K562 (cell line): ENCODE data around the gene MTFR2. TPM values are rescaled to one million over a fixed set of nuclear protein-coding genes. Genes with fewer than 3 reads are reported as not detected.

ENCODE experiments used
- BRF1 ChIP-seq: IDR thresholded peaks from 3 replicates; pipeline ENCODE4 v1.6.1; 2011; ENCODE audit warnings: borderline replicate concordance, mild to moderate bottlenecking; ENCODE audit not compliant: insufficient read length; ENCODE audit errors: extremely low read depth
- EZH2 ChIP-seq: IDR thresholded peaks from 2 replicates; pipeline ENCODE4 v1.6.1; 2012; ENCODE audit warnings: low read depth, mild to moderate bottlenecking, inconsistent platforms, low read length, borderline replicate concordance
- FIP1L1 ChIP-seq: fragments of 200-400 bp; formaldehyde crosslinking; IDR thresholded peaks from 2 replicates; pipeline ENCODE4 v1.6.1; 2018; ENCODE audit warnings: mild to moderate bottlenecking, low read depth, low read length; ENCODE audit not compliant: poor library complexity, severe bottlenecking
- FOXA3 ChIP-seq, 2 experiments: fragments of 450-650 bp in 1 of 2; sonication (generic) in 1 of 2; formaldehyde crosslinking; IDR thresholded peaks in 1 of 2; conservative IDR thresholded peaks in 1 of 2; 2 replicates each; pipeline versions ENCODE4 v1.4.0 to v1.8.0; 2020 to 2022; ENCODE audit warnings: mild to moderate bottlenecking in 2 of 2, missing genetic modification reagents in 1 of 2
- HNRNPK ChIP-seq: fragments of 200-400 bp; formaldehyde crosslinking; IDR thresholded peaks from one replicate; pipeline ENCODE4 v1.6.1; 2018; ENCODE audit warnings: mild to moderate bottlenecking, low read depth, low read length; ENCODE audit not compliant: poor library complexity, severe bottlenecking
- KLF1 ChIP-seq: fragments of 450-650 bp; IDR thresholded peaks from 2 replicates; pipeline ENCODE4 v1.6.1; 2016; ENCODE audit warnings: missing genetic modification characterization, missing compliant biosample characterization
- SIN3A ChIP-seq, 2 experiments: fragments of 150-350 bp in 1 of 2; IDR thresholded peaks; 2 replicates each; pipeline ENCODE4 v1.6.1; 2011 to 2016; ENCODE audit warnings: borderline replicate concordance in 2 of 2, low read depth in 2 of 2, low read length in 2 of 2, mild to moderate bottlenecking in 2 of 2, moderate library complexity in 2 of 2; ENCODE audit not compliant: control insufficient read depth in 1 of 2
- SIX5 ChIP-seq, 2 experiments: IDR thresholded peaks; 2 replicates each; pipeline ENCODE4 v1.6.1; 2011; ENCODE audit warnings: low read length in 2 of 2, borderline replicate concordance in 1 of 2, low read depth in 1 of 2, mild to moderate bottlenecking in 1 of 2, moderate library complexity in 1 of 2; ENCODE audit not compliant: insufficient read depth in 1 of 2
- SMARCB1 ChIP-seq: IDR thresholded peaks from 2 replicates; pipeline ENCODE4 v1.6.1; 2011; ENCODE audit warnings: improper control_type of control experiment, low read depth; ENCODE audit not compliant: insufficient read length
- YBX1 ChIP-seq: fragments of 450-650 bp; IDR thresholded peaks from 2 replicates; pipeline ENCODE4 v1.7.1; 2016; ENCODE audit warnings: mild to moderate bottlenecking
- ZNF324 ChIP-seq: fragments of 250-450 bp; sonication (Bioruptor Pico); IDR thresholded peaks from 2 replicates; pipeline ENCODE4 v1.4.0; 2020; ENCODE audit warnings: mild to moderate bottlenecking
- ZNF583 ChIP-seq: fragments of 250-450 bp; sonication (Bioruptor Pico); IDR thresholded peaks from 2 replicates; pipeline ENCODE4 v1.4.0; 2020
- polyA plus RNA-seq, 8 experiments: library from polyadenylated mRNA; depleted of rRNA in 4 of 8; stranded (reverse) in 5 of 8; unstranded in 3 of 8; fragments of >200 nt; fragmentation: Nextera tagmentation in 2 of 8; fragmentation: Illumina TruSeq in 1 of 8; extraction: Ambion mirVana in 2 of 8; extraction: Trizol in 1 of 8; gene quantifications; 2 replicates each; pipeline versions ENCODE4 v1.2.1 to v1.2.3, GENCODE V29; 2011 to 2014; ENCODE audit warnings: inconsistent platforms in 1 of 8, missing spikeins in 1 of 8
- total RNA-seq, 7 experiments: library from RNA; depleted of rRNA in 6 of 7; stranded (reverse); fragments of >200 nt in 6 of 7; fragmentation: Illumina TruSeq in 2 of 7; extraction: Trizol in 2 of 7; gene quantifications; 2 replicates each; pipeline versions ENCODE4 v1.2.1 to v1.2.3, GENCODE V29; 2011 to 2021; ENCODE audit warnings: low replicate concordance in 1 of 7
- TF ChIP-seq, protein P1 (sequence below), 2 experiments: fragments of 450-650 bp; IDR thresholded peaks; 2 replicates each; pipeline ENCODE4 v1.6.1; 2016; ENCODE audit warnings: mild to moderate bottlenecking in 2 of 2, borderline replicate concordance in 1 of 2, low read depth in 1 of 2, moderate library complexity in 1 of 2
- TF ChIP-seq, protein P2 (sequence below), 2 experiments: fragments of 450-650 bp; IDR thresholded peaks; 2 replicates each; pipeline ENCODE4 v1.6.1; 2016
- TF ChIP-seq, protein P3 (sequence below): fragments of 250-450 bp; sonication (Bioruptor Pico); IDR thresholded peaks from 2 replicates; pipeline ENCODE4 v1.5.0; 2021

Gene MTFR2
- total and polyA plus RNA-seq, 9 of the 15 experiments (the other 6 are each of a cell fraction or from before 2014, with no cell fraction given) = 10.1 to 63.3 (median 45.9) TPM

DNA sequence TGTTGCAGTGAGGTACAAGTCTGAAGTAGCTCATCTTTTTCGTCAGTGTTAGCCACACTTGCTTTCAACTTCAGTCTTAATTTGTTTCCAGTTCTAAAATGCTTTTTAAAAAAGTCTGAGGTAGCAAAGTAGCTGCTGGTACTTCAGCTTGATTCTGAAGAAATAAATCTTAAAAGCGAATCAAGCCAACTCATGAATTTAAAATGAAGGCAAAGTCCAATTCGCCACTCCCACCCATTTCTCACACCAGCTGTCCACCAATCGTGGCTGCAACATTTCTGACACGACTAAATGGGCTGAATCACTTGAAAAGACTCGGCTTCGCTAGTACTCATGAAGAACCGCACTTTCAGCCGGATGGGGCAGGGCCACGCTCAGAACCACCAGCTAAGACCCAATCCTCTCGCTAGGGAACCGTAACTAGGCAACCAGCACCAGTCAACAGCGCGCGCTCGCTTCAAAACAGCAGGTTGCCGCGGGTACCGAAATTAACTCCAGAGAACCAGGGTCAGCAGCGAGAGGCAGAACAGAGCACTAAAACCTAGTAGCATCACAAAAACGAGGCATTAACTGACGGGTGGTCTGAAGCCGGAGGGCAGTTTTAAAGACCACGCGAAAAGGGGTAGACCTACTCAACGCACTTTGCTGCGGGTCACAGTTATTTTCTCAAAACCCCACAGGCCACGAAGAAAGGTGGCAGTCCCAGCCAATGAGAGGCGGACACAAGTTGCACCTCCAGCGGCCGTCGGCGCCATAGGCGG lies 38.6 kb upstream of the MTFR2 start (continued):
- TF ChIP-seq, protein P1, sequence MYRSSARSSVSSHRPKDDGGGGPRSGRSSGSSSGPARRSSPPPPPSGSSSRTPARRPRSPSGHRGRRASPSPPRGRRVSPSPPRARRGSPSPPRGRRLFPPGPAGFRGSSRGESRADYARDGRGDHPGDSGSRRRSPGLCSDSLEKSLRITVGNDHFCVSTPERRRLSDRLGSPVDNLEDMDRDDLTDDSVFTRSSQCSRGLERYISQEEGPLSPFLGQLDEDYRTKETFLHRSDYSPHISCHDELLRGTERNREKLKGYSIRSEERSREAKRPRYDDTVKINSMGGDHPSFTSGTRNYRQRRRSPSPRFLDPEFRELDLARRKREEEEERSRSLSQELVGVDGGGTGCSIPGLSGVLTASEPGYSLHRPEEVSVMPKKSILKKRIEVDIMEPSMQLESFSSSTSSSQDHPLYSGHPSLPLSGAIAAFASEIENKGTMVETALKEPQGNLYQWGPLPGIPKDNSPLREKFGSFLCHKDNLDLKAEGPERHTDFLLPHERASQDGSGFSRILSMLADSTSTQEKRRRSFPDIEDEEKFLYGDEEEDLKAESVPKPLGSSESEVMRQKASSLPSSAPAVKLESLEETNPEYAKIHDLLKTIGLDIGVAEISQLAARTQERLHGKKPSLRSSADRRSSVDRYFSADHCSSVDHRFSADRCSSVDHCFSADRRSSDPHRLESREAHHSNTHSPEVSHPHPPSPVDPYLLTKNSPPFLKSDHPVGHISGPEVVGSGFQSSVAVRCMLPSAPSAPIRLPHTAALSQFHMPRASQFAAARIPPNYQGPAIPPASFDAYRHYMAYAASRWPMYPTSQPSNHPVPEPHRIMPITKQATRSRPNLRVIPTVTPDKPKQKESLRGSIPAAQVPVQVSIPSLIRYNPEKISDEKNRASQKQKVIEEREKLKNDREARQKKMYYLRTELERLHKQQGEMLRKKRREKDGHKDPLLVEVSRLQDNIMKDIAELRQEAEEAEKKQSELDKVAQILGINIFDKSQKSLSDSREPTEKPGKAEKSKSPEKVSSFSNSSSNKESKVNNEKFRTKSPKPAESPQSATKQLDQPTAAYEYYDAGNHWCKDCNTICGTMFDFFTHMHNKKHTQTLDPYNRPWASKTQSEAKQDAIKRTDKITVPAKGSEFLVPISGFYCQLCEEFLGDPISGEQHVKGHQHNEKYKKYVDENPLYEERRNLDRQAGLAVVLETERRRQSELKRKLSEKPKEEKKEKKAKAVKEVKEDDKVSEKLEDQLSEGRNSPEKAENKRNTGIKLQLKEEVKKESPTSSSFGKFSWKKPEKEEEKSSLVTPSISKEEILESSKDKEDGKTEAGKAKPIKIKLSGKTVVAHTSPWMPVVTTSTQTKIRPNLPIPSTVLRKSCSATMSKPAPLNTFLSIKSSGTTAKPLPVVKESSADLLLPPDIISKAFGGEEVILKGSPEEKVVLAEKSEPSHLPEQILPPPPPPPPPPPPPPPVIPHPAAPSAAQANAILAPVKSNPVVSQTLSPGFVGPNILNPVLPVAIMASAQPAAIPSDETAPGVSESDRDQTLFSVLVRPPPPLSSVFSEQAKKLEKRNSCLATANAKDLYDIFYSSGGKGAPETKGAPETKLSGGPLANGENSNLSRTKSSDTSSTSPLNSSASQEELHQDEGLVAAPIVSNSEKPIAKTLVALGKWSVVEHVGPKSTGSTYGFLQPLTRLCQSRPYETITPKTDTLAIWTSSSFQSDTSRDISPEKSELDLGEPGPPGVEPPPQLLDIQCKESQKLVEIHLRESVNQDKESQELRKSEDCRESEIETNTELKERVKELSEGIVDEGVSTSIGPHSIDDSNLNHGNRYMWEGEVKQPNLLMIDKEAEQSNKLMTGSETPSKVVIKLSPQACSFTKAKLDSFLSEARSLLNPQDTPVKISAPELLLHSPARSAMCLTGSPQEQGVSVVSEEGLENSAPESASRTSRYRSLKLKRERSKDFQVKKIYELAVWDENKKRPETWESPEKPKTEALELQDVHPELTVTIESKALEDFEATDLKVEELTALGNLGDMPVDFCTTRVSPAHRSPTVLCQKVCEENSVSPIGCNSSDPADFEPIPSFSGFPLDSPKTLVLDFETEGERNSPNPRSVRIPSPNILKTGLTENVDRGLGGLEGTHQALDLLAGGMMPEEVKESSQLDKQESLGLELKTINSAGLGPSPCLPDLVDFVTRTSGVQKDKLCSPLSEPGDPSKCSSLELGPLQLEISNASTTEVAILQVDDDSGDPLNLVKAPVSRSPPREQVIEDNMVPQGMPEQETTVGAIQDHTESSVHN (IDR thresholded peaks at IDR 0.05; ENCODE audit: borderline replicate concordance in 1 of 2, low read depth in 1 of 2) = no peak
- TF ChIP-seq ZNF583 (no peak), ZNF324 (no peak), YBX1 (no peak), BRF1 (no peak), SIX5 (IDR thresholded peaks at IDR 0.05; ENCODE audit: borderline replicate concordance in 1 of 2, insufficient read depth in 1 of 2, low read depth in 1 of 2, low read length in 2 of 2) (no peak), KLF1 (no peak), FOXA3 (CRISPR knock-in tag; conservative IDR thresholded peaks at IDR 0.05 in 1 of 2, IDR thresholded peaks at IDR 0.05 in 1 of 2) (peak; percentile 13 to 76; a peak in 2 of 4 replicates), EZH2 (no peak), SMARCB1 (no peak), SIN3A (IDR thresholded peaks at IDR 0.05; ENCODE audit: borderline replicate concordance in 2 of 2, control insufficient read depth in 1 of 2, low read depth in 2 of 2, low read length in 2 of 2) (0 out of 4 replicates have a peak, but pooled peaks of 1 of the 2 experiments have one; percentile 51), HNRNPK (no peak), FIP1L1 (no peak)
- TF ChIP-seq, protein P2, sequence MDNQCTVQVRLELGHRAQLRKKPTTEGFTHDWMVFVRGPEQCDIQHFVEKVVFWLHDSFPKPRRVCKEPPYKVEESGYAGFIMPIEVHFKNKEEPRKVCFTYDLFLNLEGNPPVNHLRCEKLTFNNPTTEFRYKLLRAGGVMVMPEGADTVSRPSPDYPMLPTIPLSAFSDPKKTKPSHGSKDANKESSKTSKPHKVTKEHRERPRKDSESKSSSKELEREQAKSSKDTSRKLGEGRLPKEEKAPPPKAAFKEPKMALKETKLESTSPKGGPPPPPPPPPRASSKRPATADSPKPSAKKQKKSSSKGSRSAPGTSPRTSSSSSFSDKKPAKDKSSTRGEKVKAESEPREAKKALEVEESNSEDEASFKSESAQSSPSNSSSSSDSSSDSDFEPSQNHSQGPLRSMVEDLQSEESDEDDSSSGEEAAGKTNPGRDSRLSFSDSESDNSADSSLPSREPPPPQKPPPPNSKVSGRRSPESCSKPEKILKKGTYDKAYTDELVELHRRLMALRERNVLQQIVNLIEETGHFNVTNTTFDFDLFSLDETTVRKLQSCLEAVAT (IDR thresholded peaks at IDR 0.05) = peak in 1 of 2 experiments; percentile 65; a peak in 2 of 4 replicates
- TF ChIP-seq, protein P3, sequence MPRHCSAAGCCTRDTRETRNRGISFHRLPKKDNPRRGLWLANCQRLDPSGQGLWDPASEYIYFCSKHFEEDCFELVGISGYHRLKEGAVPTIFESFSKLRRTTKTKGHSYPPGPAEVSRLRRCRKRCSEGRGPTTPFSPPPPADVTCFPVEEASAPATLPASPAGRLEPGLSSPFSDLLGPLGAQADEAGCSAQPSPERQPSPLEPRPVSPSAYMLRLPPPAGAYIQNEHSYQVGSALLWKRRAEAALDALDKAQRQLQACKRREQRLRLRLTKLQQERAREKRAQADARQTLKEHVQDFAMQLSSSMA (CRISPR knock-in tag) = no peak
